Measurements from ENCODE around the gene TPO.

TPO gene

DNA sequence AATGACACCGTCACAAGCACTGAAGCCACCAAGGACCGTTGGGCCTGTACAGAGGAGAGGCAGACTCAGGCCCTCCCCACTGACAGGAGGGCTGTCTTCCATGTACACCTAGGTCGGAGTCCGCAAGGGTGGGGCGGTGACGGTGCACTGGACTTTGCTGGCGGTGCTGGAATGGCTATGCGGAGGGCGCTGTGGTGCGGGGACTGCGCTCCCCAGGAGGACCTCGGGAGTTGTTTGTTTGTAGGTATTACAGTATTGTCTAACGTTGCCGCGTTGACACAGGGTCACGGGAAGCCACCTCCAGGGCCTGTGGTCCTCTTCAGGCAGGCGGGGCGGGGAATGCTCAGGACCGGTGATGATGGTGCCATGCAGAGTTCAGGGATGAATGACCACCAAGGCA is 126.2 kb downstream of the TPO start:
- DNase-seq = no peak

DNA sequence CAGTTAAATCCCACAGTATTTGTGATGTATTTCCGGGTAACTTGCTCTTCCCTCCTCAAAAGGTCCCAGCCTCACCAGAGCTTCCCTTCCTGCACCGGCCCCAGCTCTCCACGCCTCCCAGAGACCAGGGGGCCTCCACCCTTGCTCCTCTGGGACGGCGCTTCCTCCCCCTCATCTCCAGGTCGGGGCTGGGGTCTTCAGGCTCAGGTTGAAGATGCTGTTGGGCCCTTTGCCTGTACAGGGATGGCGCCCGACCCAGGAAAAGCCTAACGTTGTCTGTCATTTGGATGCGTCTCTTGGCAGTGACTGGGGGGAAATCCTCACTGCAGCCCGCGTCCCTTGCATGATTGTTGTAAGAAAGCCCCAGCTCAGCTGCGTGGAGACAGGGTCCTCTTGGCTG is 126.7 kb downstream of the TPO start:
- DNase-seq = no peak

DNA sequence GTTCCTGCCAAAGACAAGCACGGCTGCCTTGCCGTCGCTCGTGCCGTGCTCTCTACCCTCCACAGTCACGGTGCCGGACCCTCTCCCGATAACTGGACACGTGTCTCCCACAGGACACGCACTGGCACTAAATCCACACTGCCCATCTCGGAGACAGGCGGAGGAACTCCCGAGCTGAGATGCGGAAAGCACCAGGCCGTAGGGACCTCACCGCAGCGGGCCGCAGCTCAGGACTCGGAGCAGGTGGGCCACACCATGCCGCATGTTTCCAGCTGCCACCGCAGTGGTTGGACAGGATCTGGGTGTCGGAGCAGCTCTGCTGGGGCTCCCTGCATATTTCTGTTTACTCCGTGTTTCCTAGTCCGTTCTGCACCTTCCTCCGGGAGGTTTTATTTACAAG is 127.2 kb downstream of the TPO start:
- no peak for DNase-seq

DNA sequence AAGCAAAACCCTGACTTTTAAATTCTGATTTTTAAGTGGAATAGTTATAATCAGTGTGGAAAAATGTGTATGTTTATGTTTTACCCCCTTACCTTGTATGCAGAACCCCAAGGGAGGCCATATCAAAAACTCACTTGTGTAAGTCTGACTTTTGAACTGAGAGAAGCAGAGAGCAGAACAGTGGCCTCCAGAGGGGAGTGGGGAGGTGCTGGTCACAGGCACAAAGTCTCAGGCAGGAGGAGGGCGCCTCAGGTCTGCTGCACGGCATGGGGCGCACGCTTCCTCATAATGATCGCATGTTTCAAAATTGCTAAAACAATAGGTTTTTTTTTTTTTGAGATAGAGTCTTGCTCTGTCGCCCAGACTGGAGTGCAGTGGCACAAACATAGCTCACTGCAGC is 127.8 kb downstream of the TPO start:
- DNase-seq = no peak

DNA sequence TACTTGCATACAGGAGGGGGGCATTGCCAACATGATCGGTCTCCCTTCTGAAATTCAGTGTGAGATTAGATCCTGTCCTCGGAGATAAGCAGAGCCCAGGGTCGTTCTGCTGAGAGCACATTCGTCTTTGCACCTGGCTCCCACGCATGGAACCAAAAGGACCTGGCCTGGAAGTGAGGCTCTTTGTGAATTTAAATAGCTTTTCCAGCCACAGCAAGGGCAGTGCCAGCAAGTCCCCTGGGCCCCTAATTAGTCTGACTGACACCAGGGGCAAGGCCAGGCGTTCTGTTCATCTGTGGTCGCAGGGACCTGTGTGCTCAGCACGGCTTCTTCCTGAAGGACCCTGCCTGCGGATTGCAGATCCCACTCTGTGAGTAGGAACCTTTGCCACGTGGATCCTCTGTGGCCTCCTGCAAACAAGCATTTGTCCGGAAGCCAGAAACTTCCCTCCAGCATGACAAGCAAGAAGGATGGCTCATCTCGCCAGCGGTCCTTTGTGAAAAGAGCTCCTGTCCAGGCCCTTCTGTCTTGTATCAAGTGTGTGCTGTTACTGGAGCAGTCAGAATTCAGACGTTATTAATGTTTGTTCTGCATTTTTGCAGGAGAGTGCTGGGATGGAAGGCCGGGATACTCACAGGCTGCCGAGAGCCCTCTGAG is 128.7 kb downstream of the TPO start:
- no peak for DNase-seq

DNA sequence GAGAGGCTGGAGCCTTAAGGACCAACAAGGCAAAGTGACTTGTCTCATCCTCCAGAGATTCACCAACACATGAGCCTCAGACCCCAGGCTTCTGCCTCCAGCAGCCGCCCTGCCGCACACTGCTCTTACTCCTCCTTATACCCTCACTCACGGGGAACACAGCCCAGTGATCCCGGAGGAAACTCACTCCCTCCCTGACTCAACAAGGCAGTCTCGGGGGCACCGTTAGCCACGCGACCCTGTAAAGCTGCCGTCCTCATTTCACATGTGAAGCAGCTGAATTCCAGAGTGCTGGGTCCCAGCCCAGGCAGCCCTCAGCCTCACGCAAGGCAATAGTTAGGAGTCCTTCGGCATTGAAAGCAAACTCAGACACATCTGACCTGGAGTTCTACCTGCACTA is 129.7 kb downstream of the TPO start:
- DNase-seq = no peak

DNA sequence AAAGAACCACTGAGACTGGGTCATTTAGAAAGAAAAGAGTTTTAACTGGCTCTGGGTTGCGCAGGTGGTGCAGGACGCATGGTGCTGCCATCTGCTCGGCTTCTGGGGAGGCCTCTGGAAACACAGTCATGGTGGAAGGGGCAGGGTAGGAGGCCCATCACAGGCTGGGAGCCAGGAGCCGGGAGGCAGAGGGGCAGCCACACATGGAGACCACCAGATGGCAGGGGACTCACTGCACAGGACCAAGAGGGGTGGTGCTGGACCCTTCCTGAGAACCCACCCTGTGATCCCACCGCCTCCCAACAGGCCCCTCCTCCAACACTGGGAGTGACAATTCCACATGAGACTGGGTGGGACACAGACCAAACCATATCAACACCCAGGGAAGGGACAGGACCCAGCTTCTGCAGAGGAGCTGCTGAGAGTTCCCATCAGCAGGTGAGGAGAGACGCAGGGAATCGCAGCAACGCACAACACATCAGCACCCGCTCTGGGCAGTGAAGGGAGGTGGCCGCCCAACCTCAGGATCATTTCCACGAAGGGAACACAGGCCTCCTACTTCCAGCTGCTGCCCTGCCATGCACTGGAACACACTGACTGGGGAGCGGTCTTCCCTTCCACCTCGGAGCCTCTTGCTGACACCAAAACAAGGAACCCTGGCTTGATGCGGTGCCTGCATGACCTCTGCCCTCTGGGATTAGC is 130.7 kb downstream of the TPO start:
- DNase-seq = no peak

DNA sequence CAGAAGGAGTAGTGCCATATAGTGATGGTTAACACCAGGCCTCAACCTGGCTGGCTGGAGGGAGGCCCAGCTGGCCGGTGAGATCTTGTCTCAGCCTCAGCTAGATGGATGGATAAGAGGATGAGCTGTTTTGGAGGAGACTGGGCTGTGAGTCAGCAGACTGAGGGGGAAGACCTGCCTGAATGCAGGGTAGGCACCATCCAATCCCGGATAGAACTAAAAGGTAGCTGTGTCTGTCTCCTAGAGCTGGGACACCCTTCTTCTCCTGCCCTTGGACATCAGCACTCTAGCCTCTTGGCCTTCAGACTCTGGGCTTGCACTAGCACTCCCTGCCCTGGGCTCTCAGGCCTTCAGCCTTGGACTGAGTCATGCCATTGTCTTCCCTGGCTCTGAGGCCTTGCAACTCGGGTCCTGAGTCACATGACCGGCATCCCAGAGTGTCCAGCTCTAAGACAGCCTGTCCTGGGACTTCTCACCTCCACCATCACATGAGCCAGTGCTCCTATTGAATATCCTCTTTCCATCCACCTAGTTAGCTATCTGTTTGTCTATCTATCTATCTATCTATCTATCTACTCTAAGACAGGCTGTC is 131.3 kb downstream of the TPO start:
- no peak for DNase-seq

DNA sequence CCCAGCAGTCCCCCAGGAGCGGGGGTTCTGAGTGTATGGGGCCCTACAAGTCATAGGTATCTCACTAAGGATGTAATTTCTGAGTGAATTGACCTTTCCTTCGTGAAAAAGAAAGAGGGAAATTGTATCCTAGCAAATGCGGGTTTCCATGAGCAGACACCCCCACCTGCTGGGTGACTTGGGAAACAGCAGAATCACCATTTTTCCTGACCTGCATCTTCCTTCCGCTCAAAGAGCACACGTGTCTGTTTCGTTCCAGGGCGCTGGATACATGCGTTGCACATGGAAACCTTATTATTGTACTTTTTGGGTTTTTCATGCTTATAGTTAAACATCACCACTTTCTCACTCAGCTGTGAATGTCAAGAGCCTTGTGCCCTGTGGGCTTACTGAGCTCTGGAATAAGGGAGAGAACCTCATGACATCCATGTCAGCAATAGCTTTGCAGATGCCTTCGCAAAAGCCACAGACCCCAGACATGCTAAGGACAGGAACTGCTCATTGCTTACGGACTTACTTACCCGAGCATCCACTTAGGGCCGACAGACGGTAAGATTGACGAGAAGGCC is 132.8 kb downstream of the TPO start:
- DNase-seq = peak; percentile 58 to 73

DNA sequence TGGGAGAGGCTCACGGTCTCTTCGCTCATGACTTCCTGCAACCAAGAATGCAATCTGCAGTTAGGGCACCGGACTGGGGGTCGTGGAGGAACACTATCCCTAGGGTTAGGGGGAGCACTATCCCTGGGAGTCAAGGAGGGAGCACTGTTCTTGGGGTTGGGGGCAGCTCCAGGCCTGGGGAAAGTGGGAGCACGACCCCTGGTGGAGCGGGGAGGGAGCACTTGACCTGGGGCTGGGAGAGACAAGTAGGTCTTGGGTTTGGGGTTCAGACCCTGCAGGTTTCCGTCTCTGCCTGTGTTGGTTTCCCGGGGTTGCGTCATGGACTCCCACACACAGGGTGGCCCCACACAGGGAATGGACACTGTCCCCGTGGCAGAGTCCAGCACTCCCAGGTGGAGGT is 133.6 kb downstream of the TPO start:
- DNase-seq = peak in 1 of 2 experiments; percentile 4

DNA sequence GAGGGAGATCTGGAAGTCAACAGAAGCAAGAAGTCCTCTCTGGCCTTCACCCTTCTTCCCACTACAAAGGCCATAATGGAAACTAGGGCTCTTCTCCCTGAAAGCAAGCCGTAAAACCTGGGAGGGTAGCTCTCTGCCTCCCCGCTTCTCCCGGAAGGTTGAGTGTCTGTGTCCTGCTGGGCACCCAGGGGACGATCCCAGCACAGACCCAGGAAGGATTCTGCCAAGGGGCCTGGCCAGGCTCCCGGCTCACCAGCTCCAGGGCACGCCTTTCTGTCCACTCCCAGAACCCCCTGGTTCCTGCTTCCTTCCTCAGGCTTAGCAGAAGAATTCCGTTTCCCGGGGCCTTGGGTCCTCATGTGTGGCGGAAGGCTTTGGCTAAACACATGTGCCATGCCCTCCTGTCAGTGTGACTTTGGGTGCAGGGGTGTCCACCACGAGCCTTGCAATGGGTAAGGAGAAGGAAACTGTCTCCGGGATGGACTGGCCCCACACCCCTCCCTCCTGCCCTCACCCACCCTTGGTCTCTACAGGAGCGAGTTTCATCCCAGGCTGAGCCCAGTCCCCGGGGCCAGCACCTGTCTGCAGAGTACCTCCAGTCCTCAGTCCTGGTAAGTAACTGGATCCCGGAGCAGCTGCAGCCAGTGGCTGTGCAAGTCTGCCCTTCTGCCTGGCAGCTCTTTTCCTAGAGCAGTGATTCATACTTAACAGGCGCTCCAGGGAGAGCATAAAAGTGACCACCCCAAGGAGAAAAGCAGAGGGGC is 135.8 kb downstream of the TPO start:
- no peak for DNase-seq

DNA sequence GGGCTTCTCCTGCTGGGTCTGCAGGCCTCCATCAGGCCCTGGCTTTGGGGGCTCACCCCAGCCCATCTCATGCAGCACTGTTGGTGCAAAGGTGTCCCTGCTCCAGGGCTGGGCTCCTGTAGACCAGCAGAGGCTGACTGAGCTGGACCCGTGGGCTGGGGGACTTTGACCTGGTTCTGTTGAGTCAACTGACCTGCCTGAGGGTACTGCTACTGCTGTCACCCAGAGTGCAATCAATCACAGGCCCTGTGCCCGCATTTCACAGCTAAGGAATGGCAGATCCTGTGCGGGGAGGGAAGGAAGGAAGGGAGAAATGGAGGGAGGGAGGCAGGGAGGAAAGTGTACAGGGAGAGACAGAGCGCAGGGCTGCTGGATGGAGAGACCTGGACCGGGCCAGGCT is 136.8 kb downstream of the TPO start:
- no peak for DNase-seq

DNA sequence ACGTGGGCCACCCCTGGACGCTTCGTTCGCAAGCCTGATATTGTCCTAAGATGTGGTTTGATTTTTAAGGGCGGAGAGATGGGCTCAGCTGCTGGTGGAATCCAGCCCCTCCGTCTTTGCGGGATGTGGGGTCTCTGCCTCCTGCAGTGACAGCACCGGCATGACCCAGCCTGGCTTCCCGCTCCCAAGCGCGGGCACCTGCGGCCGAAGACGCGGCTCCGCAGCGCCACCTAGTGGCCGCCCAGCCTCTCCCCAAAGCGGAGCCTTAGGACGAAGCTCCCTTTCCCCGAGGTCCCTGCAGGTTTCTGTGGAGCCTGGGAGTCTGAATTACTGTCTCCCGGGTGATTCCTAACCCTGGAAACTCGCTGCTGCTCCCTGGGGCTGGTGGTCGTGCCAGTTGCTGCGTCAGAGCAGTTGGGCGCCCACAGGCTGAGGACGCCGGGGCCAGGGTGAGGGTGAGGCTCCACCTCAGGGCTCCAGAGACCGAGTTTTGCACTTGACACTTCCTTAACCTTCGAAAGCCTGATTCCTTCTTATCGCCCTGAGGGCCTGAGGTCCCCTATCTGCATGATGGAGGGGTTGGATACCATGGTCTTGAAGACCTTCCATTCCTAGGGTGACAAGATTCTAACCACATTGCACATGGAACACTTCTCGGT is 137.5 kb downstream of the TPO start:
- DNase-seq = peak; percentile 12 to 37

DNA sequence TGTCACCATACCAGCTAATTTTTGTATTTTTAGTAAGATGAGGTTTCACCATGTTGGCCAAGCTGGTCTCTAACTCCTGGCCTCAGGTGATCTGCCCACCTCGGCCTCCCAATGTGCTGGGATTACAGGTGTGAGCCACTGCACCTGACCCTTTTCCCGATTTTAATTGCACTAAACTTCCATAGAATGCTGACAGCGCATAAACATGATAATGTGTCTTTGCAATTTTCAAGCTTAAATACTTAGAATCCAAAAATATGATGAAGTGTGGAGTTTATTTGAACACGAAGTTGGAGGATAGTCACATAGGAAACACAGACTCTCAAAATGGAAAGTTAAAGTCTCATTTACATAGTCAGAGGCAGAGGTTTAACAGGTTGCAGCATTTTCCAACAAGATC is 138.6 kb downstream of the TPO start:
- no peak for DNase-seq

DNA sequence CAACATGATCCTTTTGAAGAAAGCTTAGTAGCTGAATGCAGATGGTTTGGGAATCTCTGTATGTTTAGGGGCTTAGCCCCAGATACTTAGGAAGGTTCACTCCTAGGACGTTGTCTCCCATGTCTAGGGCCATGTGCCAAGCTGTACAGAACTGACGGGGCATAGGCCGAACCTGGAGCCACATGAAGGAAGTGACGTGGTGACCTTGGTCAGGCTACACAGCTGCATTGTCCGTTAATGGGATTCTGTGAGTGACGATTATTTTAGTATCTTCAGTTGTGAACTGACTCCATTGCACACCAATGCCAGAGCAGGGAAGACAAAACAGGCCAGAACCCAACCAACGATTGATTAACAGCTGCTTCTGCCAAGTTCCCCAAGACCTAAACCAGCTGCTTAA is 139.3 kb downstream of the TPO start:
- DNase-seq = no peak

DNA sequence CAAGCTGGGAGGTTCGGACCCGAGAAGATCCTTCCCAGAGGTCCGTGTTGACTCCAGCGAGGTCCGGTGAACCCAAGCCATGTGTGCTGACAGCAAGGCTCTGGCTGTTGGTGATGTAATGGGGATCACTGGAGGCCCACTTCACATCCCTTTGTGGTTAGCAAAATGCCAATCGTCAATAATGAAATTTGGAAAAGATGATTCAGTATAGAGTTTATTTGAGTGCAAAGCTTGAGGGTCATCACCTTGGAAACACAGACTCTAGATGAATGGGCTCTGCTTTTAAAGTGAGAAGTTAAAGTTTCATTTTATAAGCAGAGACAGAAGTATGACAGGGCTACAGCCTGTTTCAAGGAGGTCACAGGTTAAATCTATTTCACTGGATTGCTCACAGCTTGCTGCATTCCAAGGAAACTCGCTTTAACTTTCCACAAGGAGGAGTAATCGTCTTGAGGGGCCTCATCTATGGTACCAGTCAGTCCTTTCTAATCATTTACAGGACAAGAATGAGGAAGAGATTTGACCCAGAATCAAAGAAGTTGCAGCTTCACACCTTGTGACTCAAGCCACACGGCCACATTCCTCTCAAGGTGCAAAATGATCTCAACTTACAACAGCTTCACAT is 140.5 kb downstream of the TPO start:
- DNase-seq = no peak

DNA sequence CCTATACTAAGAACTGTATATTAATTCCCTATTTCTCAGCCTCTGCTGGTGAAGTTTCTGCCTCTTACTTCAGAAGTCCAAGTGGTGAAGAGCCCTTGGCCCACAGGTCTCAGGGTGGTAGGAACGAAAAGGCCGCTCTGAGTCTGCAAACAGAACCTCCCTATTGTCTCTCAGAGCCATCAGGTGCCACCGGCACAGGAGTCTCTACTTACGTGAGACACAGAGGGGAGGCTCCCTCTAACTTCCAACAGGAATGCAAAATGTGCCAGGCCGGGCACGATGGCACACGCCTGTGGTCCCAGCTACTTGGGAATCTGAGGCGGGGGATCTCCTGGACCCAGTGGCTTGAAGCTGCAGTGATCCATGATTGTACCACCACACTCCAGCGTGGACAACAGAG is 143.0 kb downstream of the TPO start:
- no peak for DNase-seq

DNA sequence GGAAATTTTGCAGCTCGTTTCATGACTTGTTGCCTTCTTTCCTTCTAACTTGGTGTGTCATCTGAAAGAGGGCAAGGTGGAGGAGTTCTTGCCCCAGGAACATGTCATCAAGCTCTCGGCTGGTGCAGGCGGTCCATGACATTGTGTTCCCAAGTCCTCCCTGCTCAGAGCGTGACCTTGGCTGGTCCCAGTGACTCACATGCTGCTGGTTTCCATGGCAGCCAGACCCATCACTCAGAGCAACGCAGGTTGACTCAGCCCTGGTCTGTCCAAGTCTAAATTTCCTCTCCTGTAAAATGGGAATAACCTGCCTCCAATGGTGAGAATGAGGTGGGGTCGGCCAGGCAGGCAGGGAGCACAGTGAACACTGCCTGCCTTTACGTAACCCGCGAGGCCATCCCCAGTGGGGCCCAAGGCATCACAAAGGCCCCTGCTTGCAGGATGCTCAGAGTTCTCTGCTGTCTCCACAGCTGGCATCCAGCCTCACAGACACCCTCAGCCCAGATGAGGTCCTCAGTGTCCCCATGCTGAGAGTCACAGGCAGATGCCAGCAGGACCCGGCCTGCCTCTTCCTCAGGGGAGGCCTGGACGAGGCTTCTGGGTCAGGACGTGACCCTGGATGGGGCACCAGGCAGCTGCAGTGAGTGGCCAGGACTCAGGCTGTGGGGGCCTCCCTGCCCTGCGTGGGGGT is 143.7 kb downstream of the TPO start:
- DNase-seq = no peak

DNA sequence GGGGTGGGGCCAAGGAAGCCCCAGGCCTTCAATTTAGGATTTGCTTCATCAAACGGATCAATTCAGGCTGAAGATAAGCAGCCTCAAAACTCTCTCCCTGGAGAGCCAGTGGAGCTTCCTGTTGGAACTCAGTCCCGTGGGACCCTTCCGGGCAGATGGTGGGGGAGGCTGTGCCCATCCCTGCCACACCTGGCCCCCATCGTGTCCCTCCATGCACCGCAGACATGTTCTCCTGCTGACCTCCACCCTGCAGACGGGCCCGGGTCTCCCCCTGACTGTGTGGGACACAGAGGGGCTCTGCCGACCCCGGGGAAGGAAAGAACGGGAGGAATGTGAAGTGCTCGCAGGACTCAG is 144.2 kb downstream of the TPO start:
- DNase-seq = no peak

DNA sequence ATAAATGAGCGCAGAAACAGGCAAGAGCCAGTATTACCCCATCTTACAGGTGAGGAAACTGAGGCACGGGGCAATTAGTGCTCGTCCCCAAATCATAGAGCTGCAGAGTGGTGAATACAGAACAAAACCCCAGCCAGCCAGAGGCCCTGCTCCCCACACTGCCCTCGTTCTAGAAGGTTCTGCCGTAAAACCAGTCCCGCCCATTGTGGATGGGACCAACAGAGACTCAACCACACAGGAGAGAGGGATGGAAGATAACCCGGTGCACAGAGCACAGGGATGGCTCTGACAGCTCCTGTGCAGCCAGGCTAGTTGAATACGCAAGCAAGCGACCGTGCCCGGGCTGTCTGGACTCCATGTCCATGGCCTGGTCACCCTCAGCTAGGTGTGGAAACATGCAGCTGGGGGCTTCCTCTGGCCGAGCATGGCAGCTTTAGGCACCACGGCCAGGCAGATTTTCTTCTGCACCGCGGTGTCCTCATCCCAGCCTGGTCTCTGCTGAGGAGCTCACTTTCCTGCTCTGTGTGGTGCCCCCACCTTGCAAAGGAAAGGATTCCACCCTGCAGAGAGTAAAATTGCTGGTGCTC is 146.4 kb downstream of the TPO start:
- DNase-seq = no peak

DNA sequence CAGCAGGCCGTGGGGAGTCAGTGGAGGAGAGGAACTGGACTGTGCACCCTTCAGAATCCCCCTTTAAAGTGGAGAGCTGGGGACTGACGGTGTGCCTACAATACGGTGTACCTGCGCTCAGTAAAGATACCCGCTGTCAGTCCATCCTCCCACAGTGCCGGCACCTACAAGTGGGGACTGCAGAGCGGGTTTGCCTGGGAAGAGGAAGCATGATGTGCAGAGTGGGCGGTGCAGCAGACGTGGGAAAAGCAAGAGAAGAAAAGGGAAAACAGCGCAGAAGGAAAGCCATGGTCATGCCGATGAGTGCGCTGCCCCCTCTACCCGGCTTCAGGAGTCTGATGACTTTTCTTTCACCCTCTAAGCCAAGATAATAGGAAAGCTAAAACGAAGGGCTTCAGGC is 148.0 kb downstream of the TPO start:
- DNase-seq = no peak

Data from Kasumi-1 (cell line).